HG02884 (cell line): ENCODE measurements around the gene PPARD.
A peak's percentile ranks its signal among the peaks of the same experiment; 100 is the strongest.

ENCODE experiments used
- ATAC-seq: cut with Tn5 transposase; IDR thresholded peaks from one replicate; pipeline ENCODE4 v1.9.1; 2021; ENCODE audit warnings: mild to moderate bottlenecking, moderate library complexity; ENCODE audit not compliant: unreplicated experiment

Gene PPARD

GRCh38 chr6:35465646-35466045 is 123.3 kb downstream of the PPARD start:
- no peak for ATAC-seq

- peak; percentile 61 for ATAC-seq
These were observed 126.0 kb downstream of the PPARD start, which contains the start of gene RPL10A for GRCh38 chr6:35468181-35468979. TSS of gene RPL10A (plus strand) at chr6:35468401. CDS start at chr6:35468435, 34 bp downstream.

GRCh38 chr6:35468980-35469750 is 126.8 kb downstream of the PPARD start:
- no peak for ATAC-seq

GRCh38 chr6:35469751-35470662 is 127.6 kb downstream of the PPARD start:
- no peak for ATAC-seq

GRCh38 chr6:35470663-35471120 is 128.3 kb downstream of the PPARD start:
- ATAC-seq: no peak

- ATAC-seq: no peak
These were observed 129.5 kb downstream of the PPARD start for GRCh38 chr6:35471836-35472345.

GRCh38 chr6:35473075-35473849 is 130.9 kb downstream of the PPARD start:
- ATAC-seq: no peak

- ATAC-seq: no peak
These were observed 131.4 kb downstream of the PPARD start for GRCh38 chr6:35473850-35474130.

- no peak for ATAC-seq
These were observed 132.0 kb downstream of the PPARD start for GRCh38 chr6:35474131-35474941.

GRCh38 chr6:35474942-35475570 is 132.7 kb downstream of the PPARD start:
- no peak for ATAC-seq

- no peak for ATAC-seq
These were observed 133.2 kb downstream of the PPARD start for GRCh38 chr6:35475573-35475972.

- no peak for ATAC-seq
These were observed 133.6 kb downstream of the PPARD start for GRCh38 chr6:35476004-35476403.

- ATAC-seq: no peak
These were observed 134.7 kb downstream of the PPARD start for GRCh38 chr6:35477028-35477427.
